GM06990 (cell line): ENCODE data around the gene SUSD2.

Source experiments
- DNase-seq: peaks from one replicate; pipeline ENCODE4 v3.0.0-alpha.2; 2011; ENCODE audit not compliant: insufficient read length; ENCODE audit errors: extremely low read depth
- H3K27me3 ChIP-seq: replicated peaks from 2 replicates; pipeline ENCODE4 v1.6.0; 2011; ENCODE audit warnings: low read length; ENCODE audit not compliant: control insufficient read depth, insufficient read depth
- H3K36me3 ChIP-seq: 2 replicates; pipeline ENCODE4 v1.5.1; 2011; ENCODE audit warnings: low read length; ENCODE audit not compliant: control insufficient read depth, insufficient read depth
- H3K4me3 ChIP-seq: replicated peaks from 2 replicates; pipeline ENCODE4 v1.5.1; 2011; ENCODE audit warnings: low read depth, mild to moderate bottlenecking, control low read depth, low read length
- TF ChIP-seq, protein P1 (sequence below): IDR thresholded peaks from 2 replicates; pipeline ENCODE4 v1.5.1; 2011; ENCODE audit warnings: low read length, control low read depth, mild to moderate bottlenecking, inconsistent platforms; ENCODE audit not compliant: insufficient read depth, poor library complexity, severe bottlenecking

Gene SUSD2

GRCh38 chr22:24225951-24226350 is 44.7 kb downstream of the SUSD2 start:
- Histone ChIP-seq H3K4me3 (no peak overlapping the region), H3K27me3 (no peaks in the 10 kb centered on the region), H3K36me3 (no peaks in the 10 kb centered on the region)
- DNase-seq = no peak
- TF ChIP-seq, protein P1, sequence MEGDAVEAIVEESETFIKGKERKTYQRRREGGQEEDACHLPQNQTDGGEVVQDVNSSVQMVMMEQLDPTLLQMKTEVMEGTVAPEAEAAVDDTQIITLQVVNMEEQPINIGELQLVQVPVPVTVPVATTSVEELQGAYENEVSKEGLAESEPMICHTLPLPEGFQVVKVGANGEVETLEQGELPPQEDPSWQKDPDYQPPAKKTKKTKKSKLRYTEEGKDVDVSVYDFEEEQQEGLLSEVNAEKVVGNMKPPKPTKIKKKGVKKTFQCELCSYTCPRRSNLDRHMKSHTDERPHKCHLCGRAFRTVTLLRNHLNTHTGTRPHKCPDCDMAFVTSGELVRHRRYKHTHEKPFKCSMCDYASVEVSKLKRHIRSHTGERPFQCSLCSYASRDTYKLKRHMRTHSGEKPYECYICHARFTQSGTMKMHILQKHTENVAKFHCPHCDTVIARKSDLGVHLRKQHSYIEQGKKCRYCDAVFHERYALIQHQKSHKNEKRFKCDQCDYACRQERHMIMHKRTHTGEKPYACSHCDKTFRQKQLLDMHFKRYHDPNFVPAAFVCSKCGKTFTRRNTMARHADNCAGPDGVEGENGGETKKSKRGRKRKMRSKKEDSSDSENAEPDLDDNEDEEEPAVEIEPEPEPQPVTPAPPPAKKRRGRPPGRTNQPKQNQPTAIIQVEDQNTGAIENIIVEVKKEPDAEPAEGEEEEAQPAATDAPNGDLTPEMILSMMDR = no peak

- no peak for DNase-seq
- no peaks in the 10 kb centered on the region for H3K27me3 ChIP-seq
- no peaks in the 10 kb centered on the region for H3K36me3 ChIP-seq
- TF ChIP-seq, protein P1 = peak; percentile 64
- H3K4me3 ChIP-seq = no peak overlapping the region
Measured at GRCh38 chr22:24230911-24231656, 49.8 kb downstream of the SUSD2 start.

DNA sequence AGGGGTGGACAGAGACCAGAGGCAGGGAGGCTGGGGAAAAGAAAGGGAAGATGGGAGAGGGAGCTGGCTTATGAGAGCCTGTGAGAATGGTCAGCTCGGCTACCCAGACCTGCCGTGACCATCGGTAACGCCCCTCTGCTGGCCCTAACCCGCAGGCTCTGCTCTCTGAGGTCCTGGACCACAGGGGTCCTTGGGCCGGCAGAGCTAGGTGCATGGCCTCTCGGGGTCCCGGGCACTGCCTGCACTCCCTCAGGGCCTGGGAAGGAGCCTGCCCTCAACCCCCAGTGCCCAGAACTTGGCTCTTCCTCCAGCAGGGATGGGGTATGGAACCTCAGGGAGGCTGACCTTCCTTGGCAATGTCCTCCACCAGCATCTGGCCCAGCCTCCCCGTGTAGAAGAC is 50.4 kb downstream of the SUSD2 start:
- TF ChIP-seq, protein P1 = no peak
- DNase-seq = no peak
- no peaks in the 10 kb centered on the region for H3K27me3 ChIP-seq
- no peak overlapping the region for H3K4me3 ChIP-seq
- H3K36me3 ChIP-seq = no peaks in the 10 kb centered on the region

GRCh38 chr22:24232124-24232523 is 50.8 kb downstream of the SUSD2 start:
- TF ChIP-seq, protein P1 = no peak
- DNase-seq = no peak
- no peaks in the 10 kb centered on the region for H3K36me3 ChIP-seq
- no peaks in the 10 kb centered on the region for H3K27me3 ChIP-seq
- H3K4me3 ChIP-seq = no peak overlapping the region

GRCh38 chr22:24232725-24233124 is 51.4 kb downstream of the SUSD2 start:
- no peaks in the 10 kb centered on the region for H3K27me3 ChIP-seq
- H3K4me3 ChIP-seq = no peak overlapping the region
- no peak for DNase-seq
- H3K36me3 ChIP-seq = no peaks in the 10 kb centered on the region
- TF ChIP-seq, protein P1 = no peak

GRCh38 chr22:24233235-24233634 is 51.9 kb downstream of the SUSD2 start:
- no peak for DNase-seq
- TF ChIP-seq, protein P1 = no peak
- Histone ChIP-seq H3K4me3 (no peak overlapping the region), H3K36me3 (no peaks in the 10 kb centered on the region), H3K27me3 (no peaks in the 10 kb centered on the region)
